ENCODE data around the gene CIAPIN1.

DNA sequence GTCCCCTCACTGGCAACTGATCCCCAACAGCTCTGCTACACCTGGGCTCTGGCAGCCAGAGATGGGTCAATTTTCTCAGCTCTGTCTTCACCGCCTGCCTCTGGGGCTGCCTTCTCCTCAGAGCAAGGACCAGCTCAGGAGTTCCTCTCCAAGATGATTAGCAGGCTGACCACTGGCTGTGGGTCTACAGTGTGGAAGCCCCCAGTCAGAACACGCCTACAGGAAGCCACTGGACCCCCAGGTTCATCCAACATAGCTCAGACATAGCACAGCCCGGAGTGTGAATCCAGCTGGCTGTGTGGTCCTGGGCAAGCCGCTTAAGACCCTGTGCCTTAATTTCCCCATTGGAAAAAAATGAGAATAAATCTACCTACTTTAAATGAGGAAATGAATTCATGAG is 34.2 kb upstream of the CIAPIN1 start:
- TF ChIP-seq RAD21 (IDR thresholded peaks at IDR 0.05 in 1 of 2, conservative IDR thresholded peaks at IDR 0.05 in 1 of 2; ENCODE audit: low read depth in 2 of 2, low read length in 2 of 2), result no peak
- no peak for TF ChIP-seq HDAC2 (IDR thresholded peaks at IDR 0.05; ENCODE audit: borderline replicate concordance in 1 of 2, low read depth in 2 of 2, low read length in 2 of 2)
- TF ChIP-seq, protein P1, sequence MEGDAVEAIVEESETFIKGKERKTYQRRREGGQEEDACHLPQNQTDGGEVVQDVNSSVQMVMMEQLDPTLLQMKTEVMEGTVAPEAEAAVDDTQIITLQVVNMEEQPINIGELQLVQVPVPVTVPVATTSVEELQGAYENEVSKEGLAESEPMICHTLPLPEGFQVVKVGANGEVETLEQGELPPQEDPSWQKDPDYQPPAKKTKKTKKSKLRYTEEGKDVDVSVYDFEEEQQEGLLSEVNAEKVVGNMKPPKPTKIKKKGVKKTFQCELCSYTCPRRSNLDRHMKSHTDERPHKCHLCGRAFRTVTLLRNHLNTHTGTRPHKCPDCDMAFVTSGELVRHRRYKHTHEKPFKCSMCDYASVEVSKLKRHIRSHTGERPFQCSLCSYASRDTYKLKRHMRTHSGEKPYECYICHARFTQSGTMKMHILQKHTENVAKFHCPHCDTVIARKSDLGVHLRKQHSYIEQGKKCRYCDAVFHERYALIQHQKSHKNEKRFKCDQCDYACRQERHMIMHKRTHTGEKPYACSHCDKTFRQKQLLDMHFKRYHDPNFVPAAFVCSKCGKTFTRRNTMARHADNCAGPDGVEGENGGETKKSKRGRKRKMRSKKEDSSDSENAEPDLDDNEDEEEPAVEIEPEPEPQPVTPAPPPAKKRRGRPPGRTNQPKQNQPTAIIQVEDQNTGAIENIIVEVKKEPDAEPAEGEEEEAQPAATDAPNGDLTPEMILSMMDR (IDR thresholded peaks at IDR 0.05; ENCODE audit: control extremely low read depth in 1 of 3, insufficient read depth in 1 of 3, low read depth in 1 of 3, low read length in 3 of 3), result no peak
- no peak for TF ChIP-seq ZNF274 (IDR thresholded peaks at IDR 0.05; ENCODE audit: borderline replicate concordance, extremely low read depth, low read length)
- no peak for TF ChIP-seq CHD2 (IDR thresholded peaks at IDR 0.05; ENCODE audit: low read length)
- no peak for TF ChIP-seq TCF12 (IDR thresholded peaks at IDR 0.05; ENCODE audit: low read depth, low read length)
- TF ChIP-seq RNF2 (IDR thresholded peaks at IDR 0.05; ENCODE audit: borderline replicate concordance, low read depth, low read length, missing control alignments, poor library complexity, severe bottlenecking), result no peak

Measured in H1 (cell line).